ENCODE measurements around the gene MCU.

- TF ChIP-seq CTCF (IDR thresholded peaks at IDR 0.05) = no peak
- no peak for TF ChIP-seq POLR2A (IDR thresholded peaks at IDR 0.05)
These were observed 236.9 kb downstream of the MCU start for GRCh38 chr10:72928798-72929197.
